Motor neuron (in vitro differentiated cells): ENCODE data around the gene ARMC7. TPM values are rescaled to one million over a fixed set of nuclear protein-coding genes. Genes with fewer than 3 reads are reported as not detected.
"Not testable (repeated sequence)": the region's sequence is repeated elsewhere in the genome, so short reads cannot be mapped to it uniquely, and the experiment has no call there.

Experiments
- ATAC-seq, 8 experiments: fragments of 200-7000 bp; cut with Tn5 transposase; replicated peaks in 6 of 8; 2 replicates each; pipeline ENCODE4 v1.8.0; 2021; ENCODE audit warnings: mild to moderate bottlenecking in 8 of 8, moderate library complexity in 8 of 8
- H3K27ac ChIP-seq, 2 donors: fragments of 250-450 bp; sonication (Bioruptor Pico); 2 replicates each; pipeline ENCODE4 v1.9.0; 2021; ENCODE audit warnings: antibody characterized with exemption in 2 of 2, mild to moderate bottlenecking in 2 of 2, moderate library complexity in 1 of 2
- H3K4me1 ChIP-seq, 2 donors: fragments of 250-450 bp; sonication (Bioruptor Pico); replicated peaks in 1 of 2; 2 replicates each; pipeline ENCODE4 v1.6.1; 2021; ENCODE audit warnings: antibody characterized with exemption in 2 of 2, mild to moderate bottlenecking in 2 of 2, moderate library complexity in 1 of 2
- H3K4me3 ChIP-seq, 5 donors: fragments of 250-450 bp; sonication (Bioruptor Pico); 2 replicates each; pipeline ENCODE4 v1.9.0; 2021; ENCODE audit warnings: antibody characterized with exemption in 5 of 5, mild to moderate bottlenecking in 5 of 5, moderate library complexity in 4 of 5
- WGBS, 10 experiments: fragments of 450-650 bp; shearing (Covaris generic); methylation state at CpG; one replicate each; pipeline ENCODE4 v1.0.0; 2022; 5-methylcytosine and 5-hydroxymethylcytosine counted together
- in situ Hi-C, 9 experiments: fragments of 400-800 bp; cut with MboI; loops; one replicate each; pipeline ENCODE4 v1.15.0; 2021; ENCODE audit warnings: low sequenced_read_pairs in 9 of 9, low pct_unique_long_range_greater_than_20kb in 2 of 9; ENCODE audit not compliant: unreplicated experiment in 9 of 9
- total RNA-seq, 8 experiments: library from RNA; unstranded; fragments of 300-600 nt; gene quantifications; 2 replicates each; pipeline versions ENCODE4 v1.2.3 to v1.2.4, GENCODE V29; 2022

ARMC7 gene
- total RNA-seq, 8 experiments from 2014 or later: 3.7 to 11.3 (median 6.1) TPM

GRCh38 chr17:75113798-75114551, 4.2 kb downstream of the ARMC7 start:
- WGBS, 10 experiments: 0 to 20% (median 3%) methylated on average over 1 to 8 of the region's 22 CpGs; no CpG with 5 or more reads in 3 of the 10 experiments
- peak; percentile 46 to 81 (median 60) for ATAC-seq
- in situ Hi-C loops: no loop called here
- peak overlapping the region in 2 of 5 donors; percentile 4 to 11 for H3K4me3 ChIP-seq
- no peak overlapping the region for H3K27ac ChIP-seq
- peaks cover 7 to 12% of the 10 kb centered on the region in 2 donors for H3K4me1 ChIP-seq

- ATAC-seq: no peak
- WGBS, 10 experiments: 0 to 100% (median 73%) methylated on average over 2 to 17 of the region's 19 CpGs
These were observed 5.0 kb downstream of the ARMC7 start for GRCh38 chr17:75114552-75115314.

GRCh38 chr17:75115555-75115954, 5.8 kb downstream of the ARMC7 start:
- no peak overlapping the region for H3K27ac ChIP-seq
- in situ Hi-C loops: no loop called here
- peaks cover 3 to 8% of the 10 kb centered on the region in 2 donors for H3K4me1 ChIP-seq
- no peak for ATAC-seq
- H3K4me3 ChIP-seq: no peak overlapping the region

More at GRCh38 chr17:75114552-75115314, 5.0 kb downstream of the ARMC7 start:
- in situ Hi-C loops: no loop called here
- Histone ChIP-seq H3K27ac (no peak overlapping the region), H3K4me1 (peaks cover 4 to 10% of the 10 kb centered on the region in 2 donors), H3K4me3 (no peak overlapping the region)

- Histone ChIP-seq H3K4me3 (no peak overlapping the region), H3K27ac (no peak overlapping the region), H3K4me1 (peaks cover 2 to 3% of the 10 kb centered on the region in 2 donors)
- ATAC-seq: no peak
- in situ Hi-C loops: no loop called here
- 62 to 93% (median 73%) methylated on average over 1 to 7 of the region's 9 CpGs; no CpG with 5 or more reads in 4 of the 10 experiments for WGBS, 10 experiments
These were observed 7.0 kb downstream of the ARMC7 start for GRCh38 chr17:75116737-75117136.

DNA sequence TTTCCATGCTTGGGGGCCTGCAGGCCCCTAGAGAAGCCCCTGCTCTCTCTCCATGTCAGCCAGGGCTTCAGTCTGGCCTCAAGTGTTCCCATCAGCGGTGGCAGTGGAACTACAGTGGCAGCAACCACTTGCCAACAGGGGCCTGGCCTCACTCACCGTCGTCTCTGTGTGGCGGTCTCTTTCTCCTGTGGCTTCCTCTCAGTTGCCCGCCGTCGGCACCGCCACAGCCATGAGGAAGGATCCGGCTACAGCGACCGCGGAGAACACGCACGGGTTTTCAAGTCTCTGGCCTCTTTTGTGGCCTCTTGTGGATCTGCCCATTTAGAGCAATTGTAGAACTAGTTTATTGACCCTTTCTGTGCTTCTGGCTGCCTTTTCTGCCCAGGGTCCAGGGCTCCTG, 8.5 kb downstream of the ARMC7 start:
- no peak for ATAC-seq
- H3K4me3 ChIP-seq: no peak overlapping the region
- 87 to 100% (median 93%) methylated on average over 1 to 3 of the region's 14 CpGs; no CpG with 5 or more reads in 6 of the 10 experiments for WGBS, 10 experiments
- no peak overlapping the region for H3K27ac ChIP-seq
- H3K4me1 ChIP-seq: peaks cover 2 to 3% of the 10 kb centered on the region in 2 donors
- in situ Hi-C loops: no loop called here

- in situ Hi-C loops: no loop called here
- H3K4me1 ChIP-seq: no peaks in the 10 kb centered on the region
- 8 to 100% (median 97%) methylated on average over 1 to 5 of the region's 19 CpGs; no CpG with 5 or more reads in 2 of the 10 experiments for WGBS, 10 experiments
- no peak overlapping the region for H3K27ac ChIP-seq
- H3K4me3 ChIP-seq: no peak overlapping the region
- ATAC-seq: peak; percentile 38 to 95 (median 71)
These were observed 14.5 kb downstream of the ARMC7 start for GRCh38 chr17:75124041-75124818.

GRCh38 chr17:75124819-75125162, 15.0 kb downstream of the ARMC7 start:
- in situ Hi-C loops: no loop called here
- Histone ChIP-seq H3K4me3 (no peak overlapping the region), H3K4me1 (peaks cover 0 to under 1% of the 10 kb centered on the region in 2 donors), H3K27ac (no peak overlapping the region)
- 83 to 100% (median 100%) methylated on average over 1 to 3 of the region's 4 CpGs; no CpG with 5 or more reads in 4 of the 10 experiments for WGBS, 10 experiments
- peak in 1 of 8 experiments; percentile 8 for ATAC-seq

- Histone ChIP-seq H3K4me1 (peaks cover 6 to 8% of the 10 kb centered on the region in 2 donors), H3K4me3 (no peak overlapping the region), H3K27ac (no peak overlapping the region)
- ATAC-seq: no peak
- in situ Hi-C loops: no loop called here
- WGBS, 10 experiments: 74 to 80% methylated on average over 2 of the region's 3 CpGs; no CpG with 5 or more reads in 8 of the 10 experiments
These were observed 16.2 kb downstream of the ARMC7 start for GRCh38 chr17:75125984-75126383.

GRCh38 chr17:75126954-75127353, 17.2 kb downstream of the ARMC7 start:
- H3K27ac ChIP-seq: no peak overlapping the region
- ATAC-seq: no peak
- 60 to 100% (median 83%) methylated on average over 1 to 6 of the region's 8 CpGs; no CpG with 5 or more reads in 3 of the 10 experiments for WGBS, 10 experiments
- in situ Hi-C loops: no loop called here
- H3K4me1 ChIP-seq: peaks cover 7 to 9% of the 10 kb centered on the region in 2 donors
- H3K4me3 ChIP-seq: no peak overlapping the region

GRCh38 chr17:75127936-75128335, 18.2 kb downstream of the ARMC7 start:
- H3K4me3 ChIP-seq, H3K27ac ChIP-seq, in situ Hi-C loops, ATAC-seq: not testable (repeated sequence)
- H3K4me1 ChIP-seq: peaks cover 12 to 14% of the 10 kb centered on the region in 2 donors
- 78 to 100% (median 94%) methylated on average over 2 to 5 of the region's 5 CpGs; no CpG with 5 or more reads in 3 of the 10 experiments for WGBS, 10 experiments

DNA sequence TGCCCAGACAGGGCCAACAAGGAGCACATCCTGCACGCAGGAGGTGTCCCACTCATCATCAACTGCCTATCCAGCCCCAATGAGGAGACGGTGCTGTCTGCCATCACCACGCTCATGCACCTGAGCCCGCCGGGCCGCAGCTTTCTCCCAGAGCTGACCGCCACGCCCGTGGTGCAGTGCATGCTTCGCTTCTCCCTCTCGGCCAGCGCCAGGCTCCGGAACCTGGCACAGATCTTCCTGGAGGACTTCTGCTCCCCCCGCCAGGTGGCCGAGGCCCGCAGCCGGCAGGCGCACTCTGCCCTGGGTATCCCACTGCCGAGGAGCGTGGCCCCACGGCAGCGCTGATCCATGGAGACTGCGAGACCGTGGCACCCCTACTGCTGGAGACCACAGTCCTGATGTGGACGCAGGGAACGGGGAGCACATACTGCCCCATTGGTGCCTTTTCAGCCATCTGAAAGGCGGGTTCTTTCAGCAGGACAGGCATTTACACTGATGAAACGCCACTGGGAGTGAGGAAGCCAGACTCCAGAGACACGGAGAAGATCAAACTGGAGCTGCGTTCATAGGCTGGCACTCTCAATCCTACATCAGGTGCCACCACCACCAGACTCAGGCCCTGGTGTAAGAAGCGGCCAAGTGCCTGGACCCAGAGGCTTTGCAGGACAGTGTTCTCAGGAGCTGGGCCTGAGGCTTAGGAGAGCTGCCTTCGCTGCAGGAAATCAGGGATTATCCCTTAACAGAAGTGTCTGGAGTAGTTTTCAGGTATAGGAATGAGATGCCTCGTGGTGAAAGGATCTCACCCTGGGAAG, 19.1 kb downstream of the ARMC7 start:
- ATAC-seq: no peak
- Histone ChIP-seq H3K4me3 (no peak overlapping the region), H3K4me1 (peaks cover 12 to 14% of the 10 kb centered on the region in 2 donors), H3K27ac (no peak overlapping the region)
- 91 to 100% (median 95%) methylated on average over 2 to 7 of the region's 33 CpGs; no CpG with 5 or more reads in 7 of the 10 experiments for WGBS, 10 experiments
- in situ Hi-C loops: no loop called here

- Histone ChIP-seq H3K4me3 (no peak overlapping the region), H3K4me1 (peaks cover 12 to 14% of the 10 kb centered on the region in 2 donors), H3K27ac (no peak overlapping the region)
- in situ Hi-C loops: no loop called here
- ATAC-seq: no peak
- 75 to 100% (median 100%) methylated on average over 1 to 5 of the region's 9 CpGs; no CpG with 5 or more reads in 5 of the 10 experiments for WGBS, 10 experiments
These were observed 19.8 kb downstream of the ARMC7 start for GRCh38 chr17:75129576-75129975.
